Measurements from ENCODE around the gene COLEC12.

GRCh38 chr18:369224-370015 is 131.1 kb downstream of the COLEC12 start:
- no peak for TF ChIP-seq POLR2A (IDR thresholded peaks at IDR 0.05; ENCODE audit: low read length)
- no peak for TF ChIP-seq GATA1 (IDR thresholded peaks at IDR 0.05; ENCODE audit: low read depth, low read length)
